GM18520 (cell line): Measurements from ENCODE around the gene MRAP2.
"Not testable (repeated sequence)": the region's sequence is repeated elsewhere in the genome, so short reads cannot be mapped to it uniquely, and the experiment has no call there.

Experiments
- ATAC-seq: cut with Tn5 transposase; IDR thresholded peaks from one replicate; pipeline ENCODE4 v1.9.1; 2021; ENCODE audit not compliant: unreplicated experiment

Gene MRAP2

GRCh38 chr6:84028350-84028749 is 5.2 kb upstream of the MRAP2 start:
- ATAC-seq = no peak

GRCh38 chr6:84032000-84032399 is 1.6 kb upstream of the MRAP2 start:
- ATAC-seq = not testable (repeated sequence)

GRCh38 chr6:84035484-84035883 is 1.9 kb downstream of the MRAP2 start:
- no peak for ATAC-seq

- ATAC-seq = no peak
These were observed 4.0 kb downstream of the MRAP2 start for GRCh38 chr6:84037425-84038089.

GRCh38 chr6:84042603-84043002 is 9.0 kb downstream of the MRAP2 start:
- no peak for ATAC-seq

GRCh38 chr6:84043555-84043954 is 10.0 kb downstream of the MRAP2 start:
- ATAC-seq = no peak

GRCh38 chr6:84046755-84047154 is 13.2 kb downstream of the MRAP2 start:
- ATAC-seq = no peak

- ATAC-seq = no peak
These were observed 15.0 kb downstream of the MRAP2 start for GRCh38 chr6:84048588-84048987.

- ATAC-seq = no peak
These were observed 16.8 kb downstream of the MRAP2 start for GRCh38 chr6:84050408-84050807.

- no peak for ATAC-seq
These were observed 18.8 kb downstream of the MRAP2 start for GRCh38 chr6:84052204-84052882.

GRCh38 chr6:84052883-84053241 is 19.3 kb downstream of the MRAP2 start:
- no peak for ATAC-seq

- no peak for ATAC-seq
These were observed 22.1 kb downstream of the MRAP2 start for GRCh38 chr6:84055647-84056046.

GRCh38 chr6:84057908-84058307 is 24.3 kb downstream of the MRAP2 start:
- ATAC-seq = no peak

GRCh38 chr6:84059082-84059481 is 25.5 kb downstream of the MRAP2 start:
- no peak for ATAC-seq

GRCh38 chr6:84061174-84061573 is 27.6 kb downstream of the MRAP2 start:
- no peak for ATAC-seq

GRCh38 chr6:84061613-84062398 is 28.2 kb downstream of the MRAP2 start:
- ATAC-seq = no peak

GRCh38 chr6:84062519-84063154 is 29.1 kb downstream of the MRAP2 start:
- ATAC-seq = no peak

GRCh38 chr6:84065693-84066290 is 32.2 kb downstream of the MRAP2 start:
- no peak for ATAC-seq

GRCh38 chr6:84066536-84066935 is 33.0 kb downstream of the MRAP2 start:
- no peak for ATAC-seq

GRCh38 chr6:84068873-84069272 is 35.3 kb downstream of the MRAP2 start:
- not testable (repeated sequence) for ATAC-seq

- no peak for ATAC-seq
These were observed 38.9 kb downstream of the MRAP2 start for GRCh38 chr6:84072442-84072997.
